ENCODE results near the gene MBTPS1. TPM values are rescaled to one million over a fixed set of nuclear protein-coding genes. Genes with fewer than 3 reads are reported as not detected.

MBTPS1 gene
- total RNA-seq, 6 donors from 2014 or later: 83.6 to 156 (median 105) TPM

- TF ChIP-seq, protein P1, sequence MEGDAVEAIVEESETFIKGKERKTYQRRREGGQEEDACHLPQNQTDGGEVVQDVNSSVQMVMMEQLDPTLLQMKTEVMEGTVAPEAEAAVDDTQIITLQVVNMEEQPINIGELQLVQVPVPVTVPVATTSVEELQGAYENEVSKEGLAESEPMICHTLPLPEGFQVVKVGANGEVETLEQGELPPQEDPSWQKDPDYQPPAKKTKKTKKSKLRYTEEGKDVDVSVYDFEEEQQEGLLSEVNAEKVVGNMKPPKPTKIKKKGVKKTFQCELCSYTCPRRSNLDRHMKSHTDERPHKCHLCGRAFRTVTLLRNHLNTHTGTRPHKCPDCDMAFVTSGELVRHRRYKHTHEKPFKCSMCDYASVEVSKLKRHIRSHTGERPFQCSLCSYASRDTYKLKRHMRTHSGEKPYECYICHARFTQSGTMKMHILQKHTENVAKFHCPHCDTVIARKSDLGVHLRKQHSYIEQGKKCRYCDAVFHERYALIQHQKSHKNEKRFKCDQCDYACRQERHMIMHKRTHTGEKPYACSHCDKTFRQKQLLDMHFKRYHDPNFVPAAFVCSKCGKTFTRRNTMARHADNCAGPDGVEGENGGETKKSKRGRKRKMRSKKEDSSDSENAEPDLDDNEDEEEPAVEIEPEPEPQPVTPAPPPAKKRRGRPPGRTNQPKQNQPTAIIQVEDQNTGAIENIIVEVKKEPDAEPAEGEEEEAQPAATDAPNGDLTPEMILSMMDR (IDR thresholded peaks at IDR 0.05): no peak
- no peak for TF ChIP-seq POLR2AphosphoS5 (IDR thresholded peaks at IDR 0.05)
- TF ChIP-seq POLR2A (IDR thresholded peaks at IDR 0.05): no peak
- no peak for TF ChIP-seq EP300 (IDR thresholded peaks at IDR 0.05)
- 84 to 85% methylated on average over 5 to 7 of the region's 8 CpGs for WGBS, 2 donors
- no peaks in the 10 kb centered on the region for H3K27me3 ChIP-seq
- H3K4me1 ChIP-seq: peaks cover 0 to 4% (median 2%) of the 10 kb centered on the region in 4 donors
- no peak overlapping the region for H3K4me3 ChIP-seq
- peaks cover 5 to 83% (median 43%) of the 10 kb centered on the region in 4 donors for H3K36me3 ChIP-seq
- no peaks in the 10 kb centered on the region for H3K9me3 ChIP-seq
- ATAC-seq (ENCODE audit: low FRiP score in 2 of 2) (no peak), DNase-seq (peak in 1 of 2 donors; percentile 60)
- H3K27ac ChIP-seq: no peak overlapping the region
Measured at GRCh38 chr16:84080378-84080777, 36.4 kb downstream of the MBTPS1 start.

DNA sequence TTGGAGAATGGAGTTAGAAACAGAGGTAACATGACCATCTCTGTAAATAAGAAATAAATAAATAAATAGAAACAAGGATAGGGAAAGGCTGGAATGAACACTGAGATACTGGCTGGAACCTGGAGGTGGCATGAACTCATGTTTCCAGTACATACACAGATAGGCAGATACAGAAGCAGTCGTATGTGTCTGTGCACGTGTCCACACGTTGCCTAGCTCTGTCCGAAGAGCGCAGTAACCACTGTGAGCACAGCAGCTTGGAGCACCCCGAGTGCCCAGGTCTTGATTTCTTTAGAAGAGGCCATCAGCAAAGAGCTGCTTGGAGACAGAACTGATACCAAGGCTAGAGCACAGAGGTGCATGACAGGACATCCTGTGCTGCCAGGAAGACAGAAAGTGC lies 37.1 kb downstream of the MBTPS1 start:
- Histone ChIP-seq H3K27ac (no peak overlapping the region), H3K36me3 (peaks cover 11 to 90% (median 50%) of the 10 kb centered on the region in 4 donors), H3K9me3 (no peaks in the 10 kb centered on the region), H3K4me3 (no peak overlapping the region), H3K27me3 (no peaks in the 10 kb centered on the region), H3K4me1 (no peaks in the 10 kb centered on the region)
- ATAC-seq (ENCODE audit: low FRiP score in 2 of 2) (no peak), DNase-seq (no peak)
- 96% methylated on average over 6 of the region's 6 CpGs for WGBS, 2 donors
- TF ChIP-seq POLR2AphosphoS5 (IDR thresholded peaks at IDR 0.05): no peak
- TF ChIP-seq EP300 (IDR thresholded peaks at IDR 0.05): no peak
- TF ChIP-seq POLR2A (IDR thresholded peaks at IDR 0.05): no peak
- TF ChIP-seq, protein P1 (IDR thresholded peaks at IDR 0.05): no peak

GRCh38 chr16:84075376-84075775 lies 41.4 kb downstream of the MBTPS1 start:
- no peak for ATAC-seq (ENCODE audit: low FRiP score in 2 of 2)
- 84 to 95% methylated on average over 10 to 11 of the region's 11 CpGs for WGBS, 2 donors
- no peak overlapping the region for H3K27ac ChIP-seq
- H3K27me3 ChIP-seq: no peaks in the 10 kb centered on the region
- no peak for TF ChIP-seq EP300 (IDR thresholded peaks at IDR 0.05)
- peak in 1 of 2 donors; percentile 52 for DNase-seq
- no peaks in the 10 kb centered on the region for H3K9me3 ChIP-seq
- H3K36me3 ChIP-seq: peaks cover 16 to 90% (median 62%) of the 10 kb centered on the region in 4 donors
- peaks cover 0 to 3% (median 0%) of the 10 kb centered on the region in 4 donors for H3K4me1 ChIP-seq
- H3K4me3 ChIP-seq: no peak overlapping the region

DNA sequence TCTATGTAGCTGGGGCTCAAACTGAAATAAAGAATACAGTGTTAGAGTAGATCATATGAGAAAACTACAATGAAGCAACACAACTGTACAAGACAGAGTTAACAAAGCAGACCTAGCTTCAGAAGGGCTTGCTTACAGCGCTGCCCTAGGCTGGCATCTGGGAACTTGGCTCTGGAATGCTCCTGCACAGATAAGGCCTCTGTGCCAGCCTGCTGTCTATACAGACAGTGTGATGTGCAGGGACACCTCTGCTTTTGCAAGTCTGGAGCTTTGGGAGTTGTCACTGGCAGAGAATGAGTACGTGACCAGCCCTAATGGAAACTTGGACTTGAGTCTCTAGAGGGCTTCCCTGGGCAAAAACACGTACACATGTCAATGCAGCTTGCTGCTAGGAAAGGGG lies 42.0 kb downstream of the MBTPS1 start:
- TF ChIP-seq EP300 (IDR thresholded peaks at IDR 0.05) (no peak), POLR2A (IDR thresholded peaks at IDR 0.05) (no peak), POLR2AphosphoS5 (IDR thresholded peaks at IDR 0.05) (no peak)
- TF ChIP-seq, protein P1 (IDR thresholded peaks at IDR 0.05): no peak
- Histone ChIP-seq H3K9me3 (no peaks in the 10 kb centered on the region), H3K4me3 (no peak overlapping the region), H3K27ac (no peak overlapping the region), H3K4me1 (peaks cover 0 to 3% (median 0%) of the 10 kb centered on the region in 4 donors), H3K36me3 (peaks cover 20 to 90% (median 62%) of the 10 kb centered on the region in 4 donors), H3K27me3 (no peaks in the 10 kb centered on the region)
- DNase-seq: no peak
- ATAC-seq (ENCODE audit: low FRiP score in 2 of 2): peak in 1 of 2 donors; percentile 11
- 91 to 93% methylated on average over 3 of the region's 3 CpGs for WGBS, 2 donors

DNA sequence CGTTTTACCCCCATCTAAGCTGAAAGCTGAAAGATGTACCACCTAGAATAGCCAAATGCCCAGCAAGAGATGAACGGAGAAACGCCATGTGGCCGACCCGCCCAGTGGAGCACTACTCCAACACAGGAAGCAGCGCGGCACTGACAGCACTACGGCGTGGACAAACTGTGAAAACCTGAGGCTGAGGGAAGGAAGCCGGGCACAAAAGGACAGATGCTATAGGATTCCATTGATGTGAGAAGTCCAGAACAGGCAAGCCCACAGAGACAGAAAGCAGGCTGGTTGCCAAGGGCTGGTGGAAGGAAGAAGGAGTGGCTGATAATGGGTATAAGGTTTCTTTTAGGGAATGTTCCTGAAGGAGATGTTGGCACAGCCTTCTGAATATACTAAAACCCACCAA lies 44.7 kb downstream of the MBTPS1 start:
- Histone ChIP-seq H3K27ac (no peak overlapping the region), H3K27me3 (no peaks in the 10 kb centered on the region), H3K9me3 (no peaks in the 10 kb centered on the region), H3K4me3 (no peak overlapping the region), H3K4me1 (peaks cover 0 to 3% (median 0%) of the 10 kb centered on the region in 4 donors), H3K36me3 (peaks cover 47 to 96% (median 77%) of the 10 kb centered on the region in 4 donors)
- DNase-seq (no peak), ATAC-seq (ENCODE audit: low FRiP score in 2 of 2) (no peak)
- 64 to 74% methylated on average over 10 of the region's 10 CpGs for WGBS, 2 donors
- TF ChIP-seq, protein P1 (IDR thresholded peaks at IDR 0.05): no peak
- no peak for TF ChIP-seq EP300 (IDR thresholded peaks at IDR 0.05)
- TF ChIP-seq POLR2AphosphoS5 (IDR thresholded peaks at IDR 0.05): no peak
- TF ChIP-seq POLR2A (IDR thresholded peaks at IDR 0.05): no peak

All from upper lobe of left lung (tissue), 6 donors.